GM18520 (cell line): Measurements from ENCODE around the gene EFNA2.

ENCODE experiments used
- ATAC-seq: cut with Tn5 transposase; IDR thresholded peaks from one replicate; pipeline ENCODE4 v1.9.1; 2021; ENCODE audit not compliant: unreplicated experiment

EFNA2 gene

GRCh38 chr19:1283207-1283916, 2.3 kb upstream of the EFNA2 start:
- no peak for ATAC-seq

GRCh38 chr19:1283917-1284292, 1.8 kb upstream of the EFNA2 start:
- ATAC-seq = no peak

GRCh38 chr19:1284293-1284978, 1.2 kb upstream of the EFNA2 start:
- ATAC-seq = no peak

- no peak for ATAC-seq
These were observed 515 bp upstream of the EFNA2 start for GRCh38 chr19:1284979-1285736.

GRCh38 chr19:1286487-1287353, 1.0 kb downstream of the EFNA2 start:
- ATAC-seq = no peak

- ATAC-seq = no peak
These were observed 1.9 kb downstream of the EFNA2 start for GRCh38 chr19:1287354-1288225.

- ATAC-seq = no peak
These were observed 2.5 kb downstream of the EFNA2 start for GRCh38 chr19:1288226-1288612.

- ATAC-seq = no peak
These were observed 3.4 kb downstream of the EFNA2 start for GRCh38 chr19:1288833-1289685.

GRCh38 chr19:1289686-1290025, 4.0 kb downstream of the EFNA2 start:
- no peak for ATAC-seq

- ATAC-seq = no peak
These were observed 4.6 kb downstream of the EFNA2 start for GRCh38 chr19:1290196-1290702.

GRCh38 chr19:1290703-1291651, 5.3 kb downstream of the EFNA2 start:
- ATAC-seq = no peak

GRCh38 chr19:1291761-1292418, 6.2 kb downstream of the EFNA2 start:
- ATAC-seq = no peak

GRCh38 chr19:1292419-1293151, 6.9 kb downstream of the EFNA2 start:
- ATAC-seq = no peak

GRCh38 chr19:1293782-1294604, 8.3 kb downstream of the EFNA2 start:
- no peak for ATAC-seq

GRCh38 chr19:1294688-1295087, 9.0 kb downstream of the EFNA2 start:
- no peak for ATAC-seq
